ENCODE results near the gene WDR77. TPM values are rescaled to one million over a fixed set of nuclear protein-coding genes. Genes with fewer than 3 reads are reported as not detected.
A peak's percentile ranks its signal among the peaks of the same experiment; 100 is the strongest.

The WDR77 gene
- total and polyA plus RNA-seq, 9 of the 15 experiments (the other 6 are each of a cell fraction or from before 2014, with no cell fraction given), result 20.6 to 160 (median 75.3) TPM

DNA sequence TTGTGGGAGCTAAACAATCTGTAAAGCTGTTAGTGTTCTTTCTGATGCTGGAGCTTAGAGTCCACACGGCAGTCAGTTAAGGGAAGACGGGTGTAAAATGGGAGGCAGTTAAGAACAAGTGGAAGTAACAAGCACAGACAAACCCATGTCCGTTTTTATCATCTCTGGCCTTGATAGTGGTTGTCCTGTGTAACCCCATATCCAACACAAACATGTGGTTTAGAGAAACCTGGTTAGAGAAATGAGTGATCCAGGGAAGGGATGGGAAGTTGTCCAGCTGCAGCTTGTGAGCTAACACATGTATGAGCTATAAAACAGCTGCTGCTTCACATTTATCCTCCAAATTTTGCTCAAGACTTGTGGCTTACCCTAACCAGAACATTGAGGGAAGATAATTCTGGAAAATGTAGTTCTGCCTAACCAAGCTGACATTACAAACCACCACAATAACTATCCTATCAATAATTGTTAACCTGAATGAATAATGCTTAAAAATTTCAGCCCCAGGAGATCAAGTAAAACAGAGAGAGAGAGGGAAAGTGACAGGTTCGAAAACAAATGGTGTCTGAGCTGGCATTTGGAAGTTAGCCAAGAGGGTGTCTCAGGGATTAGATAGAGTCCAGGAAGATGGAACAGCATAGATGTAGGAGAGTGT lies 14.1 kb upstream of the WDR77 start (continued):
- TF ChIP-seq RBBP5 (IDR thresholded peaks at IDR 0.05; ENCODE audit: borderline replicate concordance, insufficient read depth, low read length, poor library complexity, severe bottlenecking), result peak; percentile 23
- TF ChIP-seq, protein P1, sequence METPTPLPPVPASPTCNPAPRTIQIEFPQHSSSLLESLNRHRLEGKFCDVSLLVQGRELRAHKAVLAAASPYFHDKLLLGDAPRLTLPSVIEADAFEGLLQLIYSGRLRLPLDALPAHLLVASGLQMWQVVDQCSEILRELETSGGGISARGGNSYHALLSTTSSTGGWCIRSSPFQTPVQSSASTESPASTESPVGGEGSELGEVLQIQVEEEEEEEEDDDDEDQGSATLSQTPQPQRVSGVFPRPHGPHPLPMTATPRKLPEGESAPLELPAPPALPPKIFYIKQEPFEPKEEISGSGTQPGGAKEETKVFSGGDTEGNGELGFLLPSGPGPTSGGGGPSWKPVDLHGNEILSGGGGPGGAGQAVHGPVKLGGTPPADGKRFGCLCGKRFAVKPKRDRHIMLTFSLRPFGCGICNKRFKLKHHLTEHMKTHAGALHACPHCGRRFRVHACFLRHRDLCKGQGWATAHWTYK (CRISPR knock-in tag; IDR thresholded peaks at IDR 0.05), result no peak
- TF ChIP-seq TEAD1 (CRISPR knock-in tag; IDR thresholded peaks at IDR 0.05), result peak in 1 of 2 experiments; percentile 52; a peak in 1 of 4 replicates
- TF ChIP-seq KLF1 (tag; IDR thresholded peaks at IDR 0.05), result no peak
- no peak for TF ChIP-seq MBD2 (IDR thresholded peaks at IDR 0.05; ENCODE audit: borderline replicate concordance, low read depth)
- no peak for TF ChIP-seq TARDBP (IDR thresholded peaks at IDR 0.05)
- TF ChIP-seq MNT (conservative IDR thresholded peaks at IDR 0.05), result 0 out of 4 replicates have a peak, but pooled peaks of 1 of the 2 experiments have one; percentile 21
- peak; percentile 54; the same call in 1 of the 2 replicates for TF ChIP-seq TCF3 (CRISPR knock-in tag; IDR thresholded peaks at IDR 0.05)
- no peak for TF ChIP-seq PYGO2 (tag; IDR thresholded peaks at IDR 0.05)
- TF ChIP-seq ZKSCAN3 (CRISPR knock-in tag; IDR thresholded peaks at IDR 0.05), result no peak
- TF ChIP-seq ZNF75A (CRISPR knock-in tag; IDR thresholded peaks at IDR 0.05), result no peak
- TF ChIP-seq FOS (IDR thresholded peaks at IDR 0.05; ENCODE audit: extremely low read depth, insufficient read length), result no peak
- TF ChIP-seq ZEB2 (IDR thresholded peaks at IDR 0.05), result no peak
- TF ChIP-seq TEAD2 (tag; IDR thresholded peaks at IDR 0.05), result no peak
- TF ChIP-seq, protein P2, sequence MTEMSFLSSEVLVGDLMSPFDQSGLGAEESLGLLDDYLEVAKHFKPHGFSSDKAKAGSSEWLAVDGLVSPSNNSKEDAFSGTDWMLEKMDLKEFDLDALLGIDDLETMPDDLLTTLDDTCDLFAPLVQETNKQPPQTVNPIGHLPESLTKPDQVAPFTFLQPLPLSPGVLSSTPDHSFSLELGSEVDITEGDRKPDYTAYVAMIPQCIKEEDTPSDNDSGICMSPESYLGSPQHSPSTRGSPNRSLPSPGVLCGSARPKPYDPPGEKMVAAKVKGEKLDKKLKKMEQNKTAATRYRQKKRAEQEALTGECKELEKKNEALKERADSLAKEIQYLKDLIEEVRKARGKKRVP (CRISPR knock-in tag; IDR thresholded peaks at IDR 0.05), result 0 out of 2 replicates have a peak, but pooled peaks have one; percentile 4
- TF ChIP-seq ZNF785 (CRISPR knock-in tag; IDR thresholded peaks at IDR 0.05), result no peak
- TF ChIP-seq CBX8 (IDR thresholded peaks at IDR 0.05; ENCODE audit: borderline replicate concordance, extremely low read depth, low read depth, low read length, poor library complexity, severe bottlenecking), result no peak
- no peak for TF ChIP-seq ZNF57 (CRISPR knock-in tag; IDR thresholded peaks at IDR 0.05)
- peak; percentile 27; the same call in 1 of the 2 replicates for TF ChIP-seq TEAD4 (IDR thresholded peaks at IDR 0.05; ENCODE audit: low read length)
- TF ChIP-seq TEAD4 (CRISPR knock-in tag; IDR thresholded peaks at IDR 0.05; ENCODE audit: borderline replicate concordance), result no peak
- no peak for TF ChIP-seq ZNF511 (CRISPR knock-in tag; IDR thresholded peaks at IDR 0.05)
- TF ChIP-seq ZNF197 (CRISPR knock-in tag; IDR thresholded peaks at IDR 0.05; ENCODE audit: low read depth), result no peak
- TF ChIP-seq, protein P3, sequence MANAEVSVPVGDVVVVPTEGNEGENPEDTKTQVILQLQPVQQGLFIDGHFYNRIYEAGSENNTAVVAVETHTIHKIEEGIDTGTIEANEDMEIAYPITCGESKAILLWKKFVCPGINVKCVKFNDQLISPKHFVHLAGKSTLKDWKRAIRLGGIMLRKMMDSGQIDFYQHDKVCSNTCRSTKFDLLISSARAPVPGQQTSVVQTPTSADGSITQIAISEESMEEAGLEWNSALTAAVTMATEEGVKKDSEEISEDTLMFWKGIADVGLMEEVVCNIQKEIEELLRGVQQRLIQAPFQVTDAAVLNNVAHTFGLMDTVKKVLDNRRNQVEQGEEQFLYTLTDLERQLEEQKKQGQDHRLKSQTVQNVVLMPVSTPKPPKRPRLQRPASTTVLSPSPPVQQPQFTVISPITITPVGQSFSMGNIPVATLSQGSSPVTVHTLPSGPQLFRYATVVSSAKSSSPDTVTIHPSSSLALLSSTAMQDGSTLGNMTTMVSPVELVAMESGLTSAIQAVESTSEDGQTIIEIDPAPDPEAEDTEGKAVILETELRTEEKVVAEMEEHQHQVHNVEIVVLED (CRISPR knock-in tag; IDR thresholded peaks at IDR 0.05), result no peak
